Prostate gland (tissue), 2 donors: ENCODE results near the gene BTG2.

Experiments
- POLR2A ChIP-seq: fragments of 450-650 bp; IDR thresholded peaks from one replicate; pipeline ENCODE4 v1.6.1; 2016; ENCODE audit warnings: antibody characterized with exemption, mild to moderate bottlenecking
- TF ChIP-seq, protein P1 (sequence below), 4 experiments: fragments of 200-600 bp in 2 of 4; fragments of 450-650 bp in 2 of 4; sonication (generic) in 2 of 4; IDR thresholded peaks; 1 replicate in 3 of 4; 2 replicates in 1 of 4; pipeline ENCODE4 v1.5.1; 2016 to 2019; ENCODE audit warnings: antibody characterized with exemption in 4 of 4, mild to moderate bottlenecking in 2 of 4, moderate library complexity in 2 of 4

- no peak for TF ChIP-seq POLR2A
- TF ChIP-seq, protein P1, sequence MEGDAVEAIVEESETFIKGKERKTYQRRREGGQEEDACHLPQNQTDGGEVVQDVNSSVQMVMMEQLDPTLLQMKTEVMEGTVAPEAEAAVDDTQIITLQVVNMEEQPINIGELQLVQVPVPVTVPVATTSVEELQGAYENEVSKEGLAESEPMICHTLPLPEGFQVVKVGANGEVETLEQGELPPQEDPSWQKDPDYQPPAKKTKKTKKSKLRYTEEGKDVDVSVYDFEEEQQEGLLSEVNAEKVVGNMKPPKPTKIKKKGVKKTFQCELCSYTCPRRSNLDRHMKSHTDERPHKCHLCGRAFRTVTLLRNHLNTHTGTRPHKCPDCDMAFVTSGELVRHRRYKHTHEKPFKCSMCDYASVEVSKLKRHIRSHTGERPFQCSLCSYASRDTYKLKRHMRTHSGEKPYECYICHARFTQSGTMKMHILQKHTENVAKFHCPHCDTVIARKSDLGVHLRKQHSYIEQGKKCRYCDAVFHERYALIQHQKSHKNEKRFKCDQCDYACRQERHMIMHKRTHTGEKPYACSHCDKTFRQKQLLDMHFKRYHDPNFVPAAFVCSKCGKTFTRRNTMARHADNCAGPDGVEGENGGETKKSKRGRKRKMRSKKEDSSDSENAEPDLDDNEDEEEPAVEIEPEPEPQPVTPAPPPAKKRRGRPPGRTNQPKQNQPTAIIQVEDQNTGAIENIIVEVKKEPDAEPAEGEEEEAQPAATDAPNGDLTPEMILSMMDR (IDR thresholded peaks at IDR 0.05), result no peak
These were observed 12.3 kb downstream of the BTG2 start for GRCh38 chr1:203317429-203318228.
